Lower lobe of right lung (tissue), 1 donor: Measurements from ENCODE around the gene OPRPN. TPM values are rescaled to one million over a fixed set of nuclear protein-coding genes. Genes with fewer than 3 reads are reported as not detected.

ENCODE experiments used
- total RNA-seq: library from RNA; stranded (reverse); fragmentation: NEBNext Ultra II Directional; extraction: Animal tissue kit (Norgen Biotek cat#: 25700); gene quantifications from one replicate; pipeline ENCODE4 v1.2.1, GENCODE V29; 2021
- donor health status: DM: no; HTN: yes; CAD: no; lungs with severe emphysema.

The OPRPN gene
- total RNA-seq, 1 donor from 2014 or later = not detected

Other genes with a start within 250 kb of the OPRPN start
- gene PRR27, start 243.7 kb upstream of the OPRPN start, total RNA-seq = not detected
- 2.6 TPM for gene ODAM, start 202.2 kb upstream of the OPRPN start, total RNA-seq
- gene FDCSP, start 171.8 kb upstream of the OPRPN start, total RNA-seq = not detected
- not detected for gene CSN3, start 155.3 kb upstream of the OPRPN start, total RNA-seq
- not detected for gene CABS1, start 63.0 kb upstream of the OPRPN start, total RNA-seq
- gene SMR3A, start 37.2 kb upstream of the OPRPN start, total RNA-seq = not detected
- gene SMR3B, start 14.8 kb upstream of the OPRPN start, total RNA-seq = not detected
- not detected for gene MUC7, start 74.3 kb downstream of the OPRPN start, total RNA-seq
- not detected for gene AMTN, start 120.6 kb downstream of the OPRPN start, total RNA-seq
- not detected for gene AMBN, start 194.3 kb downstream of the OPRPN start, total RNA-seq
- 0.12 TPM for gene ENAM, start 230.8 kb downstream of the OPRPN start, total RNA-seq